NCI-H510A treated with DMSO at 0.1 percent for 48 hours (cell line): ENCODE measurements around the gene C12orf43.

Source experiments
- DNase-seq: peaks from one replicate; lab custom pipeline; 2025; lab: John Stamatoyannopoulos, UW

The C12orf43 gene

GRCh38 chr12:120999191-121000120, 16.8 kb downstream of the C12orf43 start:
- no peak for DNase-seq

GRCh38 chr12:120998435-120998834, 17.9 kb downstream of the C12orf43 start:
- DNase-seq = no peak

GRCh38 chr12:120997448-120997847, 18.8 kb downstream of the C12orf43 start:
- no peak for DNase-seq

- DNase-seq = no peak
Observed at GRCh38 chr12:120996133-120996746, 20.0 kb downstream of the C12orf43 start.

GRCh38 chr12:120994589-120995337, 21.5 kb downstream of the C12orf43 start:
- no peak for DNase-seq

GRCh38 chr12:120994059-120994458, 22.2 kb downstream of the C12orf43 start:
- DNase-seq = no peak

GRCh38 chr12:120993496-120993895, 22.8 kb downstream of the C12orf43 start:
- no peak for DNase-seq

GRCh38 chr12:120992989-120993388, 23.3 kb downstream of the C12orf43 start:
- no peak for DNase-seq

- DNase-seq = no peak
Observed at GRCh38 chr12:120991965-120992364, 24.3 kb downstream of the C12orf43 start.

GRCh38 chr12:120990487-120991055, 25.7 kb downstream of the C12orf43 start:
- no peak for DNase-seq

GRCh38 chr12:120989687-120990086, 26.6 kb downstream of the C12orf43 start:
- DNase-seq = no peak

- DNase-seq = no peak
Observed at GRCh38 chr12:120988658-120989057, 27.6 kb downstream of the C12orf43 start.

- no peak for DNase-seq
Observed at GRCh38 chr12:120988234-120988633, 28.1 kb downstream of the C12orf43 start.

- no peak for DNase-seq
Observed at GRCh38 chr12:120984351-120984898, 31.9 kb downstream of the C12orf43 start.

GRCh38 chr12:120983759-120984158, 32.5 kb downstream of the C12orf43 start:
- no peak for DNase-seq

GRCh38 chr12:120982659-120983058, 33.6 kb downstream of the C12orf43 start:
- no peak for DNase-seq

GRCh38 chr12:120981407-120981941, 34.8 kb downstream of the C12orf43 start:
- no peak for DNase-seq

- DNase-seq = no peak
Observed at GRCh38 chr12:120980800-120981368, 35.4 kb downstream of the C12orf43 start.

- DNase-seq = no peak
Observed at GRCh38 chr12:120979862-120980696, 36.2 kb downstream of the C12orf43 start.

- no peak for DNase-seq
Observed at GRCh38 chr12:120979220-120979861, 36.9 kb downstream of the C12orf43 start.
